HEK293T (cell line): Measurements from ENCODE around the gene GSG1L2.

Experiments used
- ARNT ChIP-seq: fragments of 450-650 bp; IDR thresholded peaks from 2 replicates; pipeline ENCODE4 v1.6.1; 2017; ENCODE audit warnings: mild to moderate bottlenecking
- BHLHE40 ChIP-seq: fragments of 450-650 bp; IDR thresholded peaks from 2 replicates; pipeline ENCODE4 v1.6.1; 2016; ENCODE audit warnings: mild to moderate bottlenecking, moderate library complexity, borderline replicate concordance
- CTBP1 ChIP-seq: fragments of 450-650 bp; IDR thresholded peaks from 2 replicates; pipeline ENCODE4 v1.6.1; 2016; ENCODE audit warnings: borderline replicate concordance
- ELF4 ChIP-seq: fragments of 450-650 bp; IDR thresholded peaks from 2 replicates; pipeline ENCODE4 v1.6.1; 2017; ENCODE audit warnings: antibody characterized with exemption
- FOXA1 ChIP-seq: fragments of 450-650 bp; IDR thresholded peaks from 2 replicates; pipeline ENCODE4 v1.6.1; 2016; ENCODE audit warnings: mild to moderate bottlenecking
- FOXM1 ChIP-seq: fragments of 450-650 bp; IDR thresholded peaks from 2 replicates; pipeline ENCODE4 v1.6.1; 2017; ENCODE audit warnings: mild to moderate bottlenecking, borderline replicate concordance
- LEF1 ChIP-seq: fragments of 450-650 bp; IDR thresholded peaks from 2 replicates; pipeline ENCODE4 v1.6.1; 2017; ENCODE audit warnings: mild to moderate bottlenecking, borderline replicate concordance
- SP1 ChIP-seq: fragments of 450-650 bp; IDR thresholded peaks from 2 replicates; pipeline ENCODE4 v1.6.1; 2017
- TF ChIP-seq, protein P1 (sequence below): fragments of 450-650 bp; IDR thresholded peaks from 2 replicates; pipeline ENCODE4 v1.6.1; 2016

DNA sequence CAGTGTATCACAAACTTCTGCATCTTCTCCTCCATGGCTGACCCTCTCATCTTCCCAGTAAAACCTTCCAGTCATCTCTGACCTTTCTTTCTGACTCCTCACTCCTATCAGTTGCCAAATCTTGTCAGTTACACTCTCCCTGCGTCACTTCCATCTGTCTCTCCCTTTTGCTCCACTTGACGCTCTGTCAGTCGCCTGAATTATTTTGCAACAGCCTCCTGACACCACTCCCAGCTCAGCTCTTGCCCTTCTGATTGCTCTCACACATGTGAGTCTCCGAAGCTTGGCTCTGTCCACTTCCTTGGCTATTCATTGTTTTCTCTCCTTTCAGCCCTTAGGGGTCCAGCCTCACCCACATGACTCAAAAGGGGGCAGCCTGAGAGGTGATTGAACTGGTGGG is 58.2 kb downstream of the GSG1L2 start:
- TF ChIP-seq ELF4: no peak
- TF ChIP-seq CTBP1: no peak
- no peak for TF ChIP-seq SP1
- TF ChIP-seq LEF1: no peak
- no peak for TF ChIP-seq BHLHE40
- TF ChIP-seq, protein P1, sequence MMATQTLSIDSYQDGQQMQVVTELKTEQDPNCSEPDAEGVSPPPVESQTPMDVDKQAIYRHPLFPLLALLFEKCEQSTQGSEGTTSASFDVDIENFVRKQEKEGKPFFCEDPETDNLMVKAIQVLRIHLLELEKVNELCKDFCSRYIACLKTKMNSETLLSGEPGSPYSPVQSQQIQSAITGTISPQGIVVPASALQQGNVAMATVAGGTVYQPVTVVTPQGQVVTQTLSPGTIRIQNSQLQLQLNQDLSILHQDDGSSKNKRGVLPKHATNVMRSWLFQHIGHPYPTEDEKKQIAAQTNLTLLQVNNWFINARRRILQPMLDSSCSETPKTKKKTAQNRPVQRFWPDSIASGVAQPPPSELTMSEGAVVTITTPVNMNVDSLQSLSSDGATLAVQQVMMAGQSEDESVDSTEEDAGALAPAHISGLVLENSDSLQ: no peak
- TF ChIP-seq ARNT: no peak
- TF ChIP-seq FOXM1: no peak
- no peak for TF ChIP-seq FOXA1
